ENCODE measurements around the gene ISL2.
A peak's percentile ranks its signal among the peaks of the same experiment; 100 is the strongest.

Gene ISL2

DNA sequence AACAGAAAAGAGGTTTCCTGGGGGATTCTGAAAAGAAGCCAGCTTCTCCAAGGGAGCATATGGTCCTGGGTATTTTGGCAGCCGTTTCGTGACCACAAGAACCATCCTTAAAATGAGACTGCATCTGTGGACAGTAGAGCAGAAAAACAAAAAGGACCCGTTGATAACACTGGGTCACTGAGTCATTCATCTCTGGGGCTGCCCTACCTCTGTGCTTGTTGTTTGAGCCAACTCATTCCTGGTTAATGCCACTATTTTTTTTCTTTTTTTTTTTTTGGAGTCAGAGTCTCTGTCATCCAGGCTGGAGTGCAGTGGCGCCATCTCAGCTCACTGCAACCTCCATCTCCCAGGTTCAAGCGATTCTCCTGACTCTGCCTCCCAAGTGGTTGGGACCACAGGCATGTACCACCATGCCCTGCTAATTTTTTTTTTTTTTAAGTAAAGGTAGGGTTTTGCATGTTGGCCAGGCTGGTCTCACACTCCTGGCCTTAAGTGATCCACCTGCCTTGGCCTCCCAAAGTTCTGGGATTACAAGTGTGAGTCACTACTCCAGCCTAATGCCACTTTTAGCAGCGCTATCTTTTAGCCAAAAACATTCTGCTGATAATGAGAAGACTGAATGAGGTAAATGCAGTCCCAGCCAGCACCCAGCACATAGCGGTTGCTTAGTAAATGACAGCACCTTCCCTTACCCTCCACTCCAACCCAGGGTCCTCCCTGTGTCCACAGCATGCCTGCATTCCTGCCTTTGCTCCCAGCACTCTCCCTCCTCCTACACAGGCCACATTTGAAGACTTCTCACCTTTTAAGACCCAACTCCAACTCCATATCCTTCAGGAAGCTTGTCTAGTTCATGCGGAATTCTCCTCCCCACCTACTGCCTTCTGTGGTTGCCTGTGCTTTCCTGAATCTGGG lies 9.1 kb upstream of the ISL2 start:
- DNase-seq (ENCODE audit: low spot score), result no peak

DNA sequence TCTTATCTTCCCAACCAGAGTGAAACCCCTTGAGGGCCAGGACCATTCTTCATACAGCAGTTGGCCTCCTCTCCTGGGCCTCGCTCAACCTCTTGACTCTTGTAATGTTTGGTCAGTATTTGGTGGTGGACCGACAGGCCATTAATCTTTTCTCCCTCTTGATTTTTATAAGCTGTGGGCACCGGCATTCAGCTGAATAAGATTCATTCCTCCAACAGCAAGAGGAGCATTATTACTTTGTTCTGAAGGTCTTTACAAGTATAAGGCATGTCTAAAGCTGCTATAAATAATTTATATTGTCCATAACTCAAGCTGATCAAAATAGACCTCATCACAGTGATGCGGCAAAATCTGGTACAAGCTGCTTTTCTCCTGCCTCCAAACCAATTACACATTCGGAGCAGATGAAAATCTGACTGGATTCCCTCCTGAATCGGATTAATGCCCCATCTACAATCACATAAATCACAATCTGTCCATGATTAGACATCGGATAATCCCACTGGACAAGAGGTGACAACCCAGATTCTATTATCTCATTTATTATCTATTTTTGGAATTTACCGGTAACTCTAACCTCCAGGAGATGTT lies 8.4 kb upstream of the ISL2 start:
- DNase-seq (ENCODE audit: low spot score), result no peak

DNA sequence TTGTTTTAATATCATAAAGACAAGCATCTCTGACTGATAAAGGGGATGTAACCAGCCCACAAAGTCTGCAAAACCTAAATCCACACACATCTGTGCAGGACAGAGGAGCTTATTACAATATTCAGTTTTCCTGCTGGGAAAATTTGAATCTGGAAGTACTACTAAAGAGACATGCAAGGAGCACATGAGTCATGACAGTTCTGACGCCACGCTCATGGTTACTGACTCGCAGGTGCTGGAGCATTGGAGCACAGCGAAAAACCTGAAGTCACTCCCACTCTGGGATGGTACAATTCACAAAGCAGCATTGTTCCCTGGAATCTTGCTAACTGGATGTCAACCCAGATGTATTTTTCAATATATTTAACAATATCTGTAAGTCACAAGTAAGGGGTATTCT lies 7.6 kb upstream of the ISL2 start:
- DNase-seq (ENCODE audit: low spot score), result no peak

DNA sequence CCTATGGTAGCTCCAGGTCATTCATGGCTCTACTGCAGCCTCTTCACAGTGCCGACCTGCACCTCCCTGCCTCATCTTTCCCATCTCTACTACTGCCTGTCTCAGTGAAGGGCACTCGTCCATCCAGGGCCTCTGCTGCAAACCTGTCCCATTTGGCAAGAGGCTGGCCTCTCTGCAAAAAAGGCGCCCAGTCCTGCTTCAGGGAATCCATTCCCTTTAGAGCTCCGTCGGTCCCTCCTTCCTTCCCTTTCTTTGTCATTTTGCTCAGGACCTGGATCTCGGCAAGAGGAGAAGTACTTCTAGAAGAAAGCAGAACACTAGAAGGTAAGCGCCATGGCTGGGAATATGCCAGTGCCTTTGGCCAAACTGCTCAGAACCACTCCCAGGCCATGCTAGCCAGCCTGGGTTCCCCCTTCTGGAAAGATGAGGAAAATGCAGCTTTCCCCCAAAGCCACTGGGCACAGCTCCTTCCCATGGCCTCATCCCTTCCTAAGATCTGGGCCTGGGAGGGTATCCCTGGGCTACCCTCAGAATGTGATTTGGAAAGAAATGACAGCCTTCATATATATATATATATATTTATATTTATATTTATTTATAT lies 6.4 kb upstream of the ISL2 start:
- DNase-seq (ENCODE audit: low spot score), result peak; percentile 81

DNA sequence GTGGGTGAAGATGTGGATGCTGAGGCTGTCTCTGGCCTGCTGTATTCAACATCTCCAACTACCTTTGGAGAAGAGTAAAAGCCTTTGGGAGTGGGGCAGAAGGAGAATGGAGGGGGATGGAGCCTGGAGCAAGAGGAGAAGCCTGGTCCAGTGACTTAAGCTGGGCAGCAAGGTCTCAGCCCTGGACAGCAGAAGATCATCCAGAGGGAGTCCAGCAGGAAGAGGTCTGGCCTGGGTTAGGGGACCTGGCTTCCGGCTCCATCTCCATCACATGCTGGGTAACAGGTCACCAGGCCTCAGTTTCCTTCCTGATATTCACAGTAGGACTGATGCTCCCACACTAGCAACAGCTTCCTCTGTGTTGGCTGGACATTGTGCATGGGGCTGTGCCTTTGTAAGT lies 3.8 kb upstream of the ISL2 start:
- no peak for DNase-seq (ENCODE audit: low spot score)

DNA sequence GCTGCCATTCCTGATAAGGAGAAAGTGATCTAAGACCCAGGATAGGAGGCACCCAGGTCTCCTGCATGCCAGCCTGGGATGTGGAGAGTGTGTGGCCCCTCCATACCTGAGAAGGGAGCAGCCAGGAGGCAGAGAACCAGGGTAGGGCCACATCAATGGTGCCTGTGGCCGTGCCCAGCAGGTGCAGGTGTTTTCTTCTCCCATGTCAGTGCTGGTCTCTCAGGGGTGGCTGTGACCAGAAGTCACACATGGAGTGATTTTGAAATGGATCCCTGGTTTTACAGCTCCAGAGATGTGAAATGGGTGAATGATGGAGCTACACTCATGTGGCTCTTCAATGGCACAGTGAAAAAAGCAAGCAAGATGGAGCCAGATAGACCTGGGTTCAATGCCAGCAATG lies 3.3 kb upstream of the ISL2 start:
- DNase-seq (ENCODE audit: low spot score), result no peak

DNA sequence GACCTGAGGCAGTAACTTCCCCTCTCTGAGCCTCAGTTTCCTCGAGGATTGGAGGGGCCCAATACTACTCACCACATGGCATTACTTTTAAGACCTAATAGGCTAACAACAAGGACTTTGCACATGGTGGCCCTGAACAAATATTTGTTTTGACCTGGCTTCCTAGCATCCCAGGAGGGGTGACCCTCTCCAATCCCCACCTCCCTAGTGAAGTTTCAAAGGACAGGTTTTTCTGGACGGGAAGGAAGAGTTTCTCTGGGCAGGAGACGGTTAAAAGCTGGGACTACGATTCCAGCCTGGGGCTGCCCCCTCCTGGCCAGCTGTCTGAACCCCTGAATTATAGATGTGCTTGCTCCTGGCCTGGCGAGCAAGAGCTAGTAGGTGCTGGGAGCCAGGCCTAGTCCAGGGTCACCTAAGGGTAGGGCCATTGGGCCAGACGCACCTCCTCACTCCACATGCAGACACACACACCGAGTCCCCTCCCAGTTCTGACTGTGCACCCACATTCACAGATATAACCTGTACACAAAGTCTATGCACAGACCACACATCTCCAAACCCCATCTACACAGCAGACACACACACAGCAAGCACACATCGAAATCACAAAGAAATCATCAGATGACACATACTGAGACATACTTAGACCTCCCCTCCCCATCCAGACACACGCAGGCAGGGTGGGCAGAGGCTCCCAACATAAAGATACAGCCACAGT lies 2.7 kb upstream of the ISL2 start:
- no peak for DNase-seq (ENCODE audit: low spot score)

DNA sequence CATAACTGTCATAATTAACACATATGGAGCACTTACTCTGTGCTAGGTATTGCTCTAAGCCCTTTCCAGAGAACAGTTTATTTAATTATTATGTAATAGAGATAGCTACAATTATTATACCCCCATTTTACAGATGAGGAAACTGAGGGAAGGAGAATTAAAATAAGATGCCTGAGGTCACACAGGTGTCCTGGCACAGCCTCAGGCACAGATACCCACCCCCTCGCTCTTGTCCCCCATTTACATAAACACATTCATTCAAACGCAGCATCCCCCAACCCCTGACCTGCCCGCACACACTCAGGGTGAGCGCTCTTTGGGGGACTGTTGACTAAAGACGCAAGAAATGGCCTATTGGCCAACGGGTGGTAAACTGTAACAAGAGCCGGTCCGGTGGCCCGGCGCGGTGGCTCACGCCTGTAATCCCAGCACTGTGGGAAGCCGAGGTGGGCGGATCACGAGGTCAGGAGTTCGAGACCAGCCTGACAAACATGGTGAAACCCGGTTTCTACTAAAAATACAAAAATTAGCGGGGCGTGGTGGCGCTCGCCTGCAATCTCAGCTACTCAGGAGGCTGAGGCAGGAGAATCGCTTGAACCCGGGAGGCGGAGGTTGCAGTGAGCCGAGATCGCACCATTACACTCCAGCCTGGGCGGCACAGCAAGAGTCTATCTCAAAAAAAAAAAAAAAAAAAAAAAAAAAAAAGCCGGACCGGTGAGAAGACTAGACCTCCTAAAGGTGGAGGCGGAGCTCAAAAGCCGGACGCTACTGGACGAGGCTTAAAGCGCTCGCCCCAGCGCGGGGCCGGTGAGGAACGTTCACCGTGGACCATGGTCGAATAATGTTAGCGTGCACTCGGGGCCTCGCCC lies 1.9 kb upstream of the ISL2 start:
- DNase-seq (ENCODE audit: low spot score), result no peak

DNA sequence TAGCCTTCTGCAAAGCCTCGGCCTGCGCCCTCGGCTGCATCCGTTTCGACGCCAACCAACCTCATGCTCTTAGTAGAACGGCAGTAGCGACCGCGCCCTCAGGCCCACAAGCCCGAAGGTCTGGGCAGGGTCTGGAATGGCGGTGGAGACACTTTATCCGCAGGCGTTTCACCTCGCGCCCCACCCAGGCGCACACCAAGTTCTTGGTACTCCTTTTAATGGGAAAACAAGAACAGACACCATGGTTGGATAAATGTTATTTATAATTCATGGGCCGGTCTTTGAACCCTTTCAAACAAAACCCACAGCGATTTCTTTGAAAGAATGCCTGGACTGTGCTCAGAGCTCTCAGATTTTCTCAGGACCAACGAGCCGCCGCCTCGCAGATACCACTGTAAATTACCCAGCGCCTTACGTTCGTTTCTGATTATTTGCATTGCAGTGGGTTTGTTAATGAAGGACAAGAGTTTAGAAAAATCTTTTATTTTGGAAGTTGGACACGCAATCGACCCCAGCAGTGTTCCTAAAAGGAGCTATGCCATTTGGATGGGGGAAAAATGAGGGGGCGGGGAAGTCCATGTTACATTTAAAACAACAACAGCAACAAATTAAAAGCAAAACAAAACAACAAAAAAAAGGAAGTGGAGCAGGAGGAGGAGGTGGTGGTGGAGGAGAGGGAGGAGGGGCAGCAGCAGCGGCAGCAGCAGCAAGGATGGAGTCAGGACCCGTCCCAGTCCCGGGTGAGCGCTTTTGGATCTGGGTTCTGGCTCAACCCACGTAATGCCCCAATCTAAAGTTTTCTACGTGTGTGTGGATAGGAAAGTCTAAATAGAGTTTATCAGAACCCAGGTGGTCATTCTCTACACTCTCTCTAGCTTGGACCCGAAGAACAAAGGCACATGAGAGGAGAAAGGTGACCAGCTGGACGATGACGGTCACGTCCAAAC lies 993 bp upstream of the ISL2 start:
- no peak for DNase-seq (ENCODE audit: low spot score)

DNA sequence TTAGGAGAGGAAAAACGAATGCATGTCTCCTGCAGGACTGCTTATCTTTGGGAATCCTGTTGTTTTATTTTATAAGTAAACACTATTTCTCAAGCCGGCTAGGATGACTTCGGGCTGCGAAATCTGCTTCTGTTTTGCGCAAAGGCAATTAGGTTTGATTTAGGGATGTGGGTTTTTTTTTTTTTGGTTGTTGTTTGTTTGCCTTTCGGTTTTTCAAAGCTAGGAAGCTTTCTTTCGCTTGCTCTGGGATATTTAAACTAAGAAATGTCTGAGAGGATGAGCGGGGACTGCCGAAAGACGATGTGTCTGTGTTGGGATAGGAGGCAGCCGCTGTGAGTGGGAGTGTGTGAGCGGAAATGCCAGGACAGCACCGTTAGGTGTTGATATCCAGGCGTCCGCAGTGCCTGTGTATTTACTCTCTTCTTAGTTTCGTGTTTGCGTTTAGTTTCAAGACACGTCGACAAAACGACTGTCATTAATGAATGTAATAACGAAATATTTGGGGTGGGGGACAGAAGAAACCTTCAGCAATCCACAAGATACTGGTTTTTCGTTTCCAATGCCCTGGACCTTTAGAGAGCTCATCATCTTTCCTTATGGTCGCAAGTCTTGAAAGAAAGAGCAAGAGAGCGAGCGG lies 604 bp downstream of the ISL2 start:
- DNase-seq (ENCODE audit: low spot score), result no peak

DNA sequence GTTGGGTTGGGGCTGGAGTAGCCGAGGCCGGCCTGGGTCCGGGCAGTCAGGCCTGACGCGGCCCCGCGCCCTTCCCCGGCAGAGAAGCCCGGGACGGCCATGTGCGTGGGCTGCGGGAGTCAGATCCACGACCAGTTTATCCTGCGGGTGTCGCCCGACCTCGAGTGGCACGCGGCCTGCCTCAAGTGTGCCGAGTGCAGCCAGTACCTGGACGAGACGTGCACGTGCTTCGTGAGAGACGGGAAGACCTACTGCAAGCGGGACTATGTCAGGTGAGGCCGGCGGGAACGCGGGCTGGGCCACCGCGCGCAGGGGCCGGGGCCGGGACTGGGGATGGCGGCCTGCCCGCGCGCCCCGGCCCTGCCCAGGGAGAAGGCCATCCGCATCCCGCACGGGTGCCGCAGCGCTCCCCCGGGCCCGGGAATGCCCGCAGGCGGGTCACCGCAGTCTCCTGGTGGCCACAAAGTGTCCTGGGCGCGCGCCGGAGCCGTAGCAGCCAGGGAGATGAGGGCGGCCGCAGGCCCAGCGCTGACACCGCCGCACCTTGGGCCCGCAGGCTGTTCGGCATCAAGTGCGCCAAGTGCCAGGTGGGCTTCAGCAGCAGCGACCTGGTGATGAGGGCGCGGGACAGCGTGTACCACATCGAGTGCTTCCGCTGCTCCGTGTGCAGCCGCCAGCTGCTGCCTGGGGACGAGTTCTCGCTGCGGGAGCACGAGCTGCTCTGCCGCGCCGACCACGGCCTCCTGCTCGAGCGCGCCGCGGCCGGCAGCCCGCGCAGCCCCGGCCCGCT lies 1.3 kb downstream of the ISL2 start:
- no peak for DNase-seq (ENCODE audit: low spot score)

DNA sequence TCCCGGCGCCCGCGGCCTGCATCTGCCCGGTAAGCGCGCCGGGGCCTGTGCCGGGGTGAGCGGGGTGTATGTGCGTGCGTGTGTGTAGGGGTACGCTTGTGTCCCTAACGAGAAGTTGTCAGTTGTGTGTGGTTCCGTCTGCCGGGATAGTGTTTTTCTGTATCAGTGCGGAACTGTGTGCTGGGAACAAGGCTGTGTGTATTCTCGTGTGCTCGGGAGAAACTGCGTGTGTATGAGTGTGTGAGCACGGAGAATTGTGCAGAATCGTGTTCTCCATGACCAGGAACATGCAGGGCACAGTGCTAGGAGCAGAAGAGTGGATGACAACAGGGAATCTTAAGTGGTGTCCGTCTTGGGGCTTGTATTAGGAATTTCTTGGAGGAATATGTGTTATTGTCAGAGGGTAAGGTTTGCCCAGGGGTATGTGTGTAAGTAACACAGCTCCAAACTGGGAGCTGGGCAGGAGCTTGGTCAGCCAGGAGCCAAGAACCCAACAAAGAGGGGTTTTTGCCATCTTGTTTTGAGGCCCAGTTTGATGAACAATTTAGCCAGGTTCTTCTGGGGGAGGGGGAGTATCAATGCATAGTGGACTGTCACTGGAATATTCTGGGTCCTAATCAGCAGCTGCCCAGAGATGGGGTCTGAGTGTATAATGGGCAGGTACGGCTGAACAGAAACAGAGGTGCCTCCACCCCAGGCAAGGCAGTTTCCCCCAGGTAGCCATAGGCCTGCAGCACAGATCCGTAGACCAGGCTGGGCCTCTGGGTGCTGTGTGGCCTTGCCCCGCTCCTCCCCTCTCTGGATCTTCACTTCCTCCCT lies 2.1 kb downstream of the ISL2 start:
- DNase-seq (ENCODE audit: low spot score), result no peak

DNA sequence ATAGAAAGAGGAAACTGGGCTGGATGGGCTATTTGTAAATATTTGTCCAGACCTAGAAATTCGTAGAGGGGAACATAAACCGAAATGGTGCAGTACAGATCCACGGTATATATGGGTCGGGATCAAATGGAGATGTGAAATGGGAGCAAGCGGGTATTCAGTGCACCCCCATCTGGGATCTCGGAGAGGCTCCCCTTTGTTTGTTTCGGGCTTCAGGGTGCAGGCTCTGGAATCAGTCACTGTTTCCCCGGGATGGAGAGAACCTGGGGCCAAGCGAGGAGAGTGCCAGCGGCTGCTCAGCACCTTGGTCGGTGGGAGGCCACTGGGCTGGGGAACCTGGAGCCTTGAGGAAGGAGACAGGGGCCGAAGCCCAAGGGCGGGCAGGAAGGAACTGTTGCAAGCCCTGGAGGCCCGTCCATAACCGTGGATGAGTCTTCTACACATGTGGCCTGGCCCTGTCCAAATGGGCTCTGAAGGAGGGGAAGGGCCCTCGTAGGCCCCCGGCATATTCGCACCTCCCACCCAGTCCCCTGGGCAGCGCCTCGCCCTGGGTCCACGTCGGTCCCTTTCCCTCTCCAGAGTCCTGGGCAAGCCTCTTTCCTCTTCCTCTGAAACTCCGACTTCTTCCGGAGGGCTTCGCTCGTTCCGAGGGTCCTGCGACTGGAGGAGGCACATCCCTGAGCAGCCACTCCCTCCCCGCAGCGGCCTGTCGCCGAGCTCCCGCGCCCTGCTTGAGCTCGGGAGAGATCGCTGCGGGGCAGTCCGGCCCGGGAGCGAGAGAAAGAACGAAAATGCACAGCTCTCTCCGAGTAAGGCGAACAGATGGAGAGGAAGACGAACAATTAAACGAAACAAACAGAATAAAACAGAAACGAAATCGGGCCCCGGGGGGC lies 3.0 kb downstream of the ISL2 start:
- DNase-seq (ENCODE audit: low spot score), result peak; percentile 54

DNA sequence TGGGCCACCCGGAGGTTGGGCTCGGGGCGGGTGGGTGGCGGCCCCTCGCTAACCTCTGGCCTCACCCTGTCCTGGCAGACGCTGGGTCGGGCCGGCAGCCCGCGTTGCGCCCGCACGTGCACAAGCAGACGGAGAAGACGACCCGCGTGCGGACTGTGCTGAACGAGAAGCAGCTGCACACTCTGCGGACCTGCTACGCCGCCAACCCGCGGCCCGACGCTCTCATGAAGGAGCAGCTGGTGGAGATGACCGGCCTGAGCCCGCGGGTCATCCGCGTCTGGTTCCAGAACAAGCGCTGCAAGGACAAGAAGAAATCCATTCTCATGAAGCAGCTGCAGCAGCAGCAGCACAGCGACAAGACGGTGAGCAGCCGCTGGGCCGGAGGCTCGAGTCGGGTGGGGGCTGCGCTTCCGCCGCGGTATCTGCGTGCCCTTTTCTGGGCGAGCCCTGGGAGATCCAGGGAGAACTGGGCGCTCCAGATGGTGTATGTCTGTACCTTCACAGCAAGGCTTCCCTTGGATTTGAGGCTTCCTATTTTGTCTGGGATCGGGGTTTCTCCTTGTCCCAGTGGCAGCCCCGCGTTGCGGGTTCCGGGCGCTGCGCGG lies 3.7 kb downstream of the ISL2 start:
- peak; percentile 60 for DNase-seq (ENCODE audit: low spot score)

DNA sequence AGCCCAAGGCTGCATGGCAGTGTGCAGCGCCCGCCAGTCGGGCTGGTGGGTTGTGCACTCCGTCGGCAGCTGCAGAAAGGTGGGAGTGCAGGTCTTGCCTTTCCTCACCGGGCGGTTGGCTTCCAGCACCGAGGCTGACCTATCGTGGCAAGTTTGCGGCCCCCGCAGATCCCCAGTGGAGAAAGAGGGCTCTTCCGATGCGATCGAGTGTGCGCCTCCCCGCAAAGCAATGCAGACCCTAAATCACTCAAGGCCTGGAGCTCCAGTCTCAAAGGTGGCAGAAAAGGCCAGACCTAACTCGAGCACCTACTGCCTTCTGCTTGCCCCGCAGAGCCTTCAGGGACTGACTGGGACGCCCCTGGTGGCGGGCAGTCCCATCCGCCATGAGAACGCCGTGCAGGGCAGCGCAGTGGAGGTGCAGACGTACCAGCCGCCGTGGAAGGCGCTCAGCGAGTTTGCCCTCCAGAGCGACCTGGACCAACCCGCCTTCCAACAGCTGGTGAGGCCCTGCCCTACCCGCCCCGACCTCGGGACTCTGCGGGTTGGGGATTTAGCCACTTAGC lies 4.3 kb downstream of the ISL2 start:
- peak; percentile 47 for DNase-seq (ENCODE audit: low spot score)

DNA sequence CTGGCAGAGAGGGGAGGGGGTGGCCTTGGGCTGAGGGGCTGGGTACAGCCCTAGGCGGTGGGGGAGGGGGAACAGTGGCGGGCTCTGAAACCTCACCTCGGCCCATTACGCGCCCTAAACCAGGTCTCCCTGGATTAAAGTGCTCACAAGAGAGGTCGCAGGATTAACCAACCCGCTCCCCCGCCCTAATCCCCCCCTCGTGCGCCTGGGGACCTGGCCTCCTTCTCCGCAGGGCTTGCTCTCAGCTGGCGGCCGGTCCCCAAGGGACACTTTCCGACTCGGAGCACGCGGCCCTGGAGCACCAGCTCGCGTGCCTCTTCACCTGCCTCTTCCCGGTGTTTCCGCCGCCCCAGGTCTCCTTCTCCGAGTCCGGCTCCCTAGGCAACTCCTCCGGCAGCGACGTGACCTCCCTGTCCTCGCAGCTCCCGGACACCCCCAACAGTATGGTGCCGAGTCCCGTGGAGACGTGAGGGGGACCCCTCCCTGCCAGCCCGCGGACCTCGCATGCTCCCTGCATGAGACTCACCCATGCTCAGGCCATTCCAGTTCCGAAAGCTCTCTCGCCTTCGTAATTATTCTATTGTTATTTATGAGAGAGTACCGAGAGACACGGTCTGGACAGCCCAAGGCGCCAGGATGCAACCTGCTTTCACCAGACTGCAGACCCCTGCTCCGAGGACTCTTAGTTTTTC lies 4.9 kb downstream of the ISL2 start:
- no peak for DNase-seq (ENCODE audit: low spot score)
